ENCODE data around the gene MMP3.

DNA sequence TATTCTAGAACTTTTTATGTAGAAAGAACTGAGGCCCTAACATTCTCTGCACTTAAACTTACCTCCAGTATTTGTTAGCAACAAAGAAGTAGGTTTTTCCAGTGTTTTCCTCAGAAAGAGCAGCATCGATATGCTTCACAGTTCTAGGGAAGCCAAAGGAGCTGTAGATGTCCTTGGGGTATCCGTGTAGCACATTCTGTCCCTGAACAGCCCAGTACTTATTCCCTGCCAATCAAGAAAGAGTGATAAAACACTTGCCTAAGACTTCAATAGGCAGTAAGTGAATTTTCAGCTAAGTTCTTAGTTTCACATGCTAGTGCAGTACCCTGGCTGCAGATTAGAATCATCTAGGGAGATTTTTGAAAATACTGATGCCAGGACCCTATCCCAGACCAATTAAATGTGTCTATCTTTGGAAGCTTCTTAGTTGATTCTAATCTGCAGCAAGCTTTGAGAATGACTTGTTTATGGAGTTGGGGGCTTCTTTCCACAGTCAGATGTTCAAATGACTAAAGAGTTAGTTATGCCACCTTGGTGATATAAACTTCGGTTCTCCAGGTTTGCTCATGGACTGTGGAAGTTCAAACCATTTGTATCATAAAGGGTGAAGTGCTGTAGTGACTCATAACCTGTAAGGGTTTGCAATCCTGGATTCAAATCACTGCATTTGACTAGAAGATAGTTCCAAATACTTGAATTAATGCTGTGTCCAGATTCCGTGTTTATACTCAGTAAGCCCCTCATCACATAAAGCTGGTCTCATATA is 52.0 kb downstream of the MMP3 start:
- TF ChIP-seq, protein P1, sequence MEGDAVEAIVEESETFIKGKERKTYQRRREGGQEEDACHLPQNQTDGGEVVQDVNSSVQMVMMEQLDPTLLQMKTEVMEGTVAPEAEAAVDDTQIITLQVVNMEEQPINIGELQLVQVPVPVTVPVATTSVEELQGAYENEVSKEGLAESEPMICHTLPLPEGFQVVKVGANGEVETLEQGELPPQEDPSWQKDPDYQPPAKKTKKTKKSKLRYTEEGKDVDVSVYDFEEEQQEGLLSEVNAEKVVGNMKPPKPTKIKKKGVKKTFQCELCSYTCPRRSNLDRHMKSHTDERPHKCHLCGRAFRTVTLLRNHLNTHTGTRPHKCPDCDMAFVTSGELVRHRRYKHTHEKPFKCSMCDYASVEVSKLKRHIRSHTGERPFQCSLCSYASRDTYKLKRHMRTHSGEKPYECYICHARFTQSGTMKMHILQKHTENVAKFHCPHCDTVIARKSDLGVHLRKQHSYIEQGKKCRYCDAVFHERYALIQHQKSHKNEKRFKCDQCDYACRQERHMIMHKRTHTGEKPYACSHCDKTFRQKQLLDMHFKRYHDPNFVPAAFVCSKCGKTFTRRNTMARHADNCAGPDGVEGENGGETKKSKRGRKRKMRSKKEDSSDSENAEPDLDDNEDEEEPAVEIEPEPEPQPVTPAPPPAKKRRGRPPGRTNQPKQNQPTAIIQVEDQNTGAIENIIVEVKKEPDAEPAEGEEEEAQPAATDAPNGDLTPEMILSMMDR (IDR thresholded peaks at IDR 0.05; ENCODE audit: extremely low read depth in 1 of 2, insufficient read depth in 1 of 2, low read depth in 1 of 2, low read length in 2 of 2), result no peak
- TF ChIP-seq POLR2AphosphoS5 (IDR thresholded peaks at IDR 0.05; ENCODE audit: insufficient read depth, low read depth, low read length), result no peak
- TF ChIP-seq, protein P2, sequence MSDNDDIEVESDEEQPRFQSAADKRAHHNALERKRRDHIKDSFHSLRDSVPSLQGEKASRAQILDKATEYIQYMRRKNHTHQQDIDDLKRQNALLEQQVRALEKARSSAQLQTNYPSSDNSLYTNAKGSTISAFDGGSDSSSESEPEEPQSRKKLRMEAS (IDR thresholded peaks at IDR 0.05; ENCODE audit: insufficient read depth, insufficient read length), result no peak
- TF ChIP-seq JUN (IDR thresholded peaks at IDR 0.05; ENCODE audit: borderline replicate concordance, insufficient read depth, insufficient read length, low read depth), result no peak
- no peak for TF ChIP-seq POLR2A (IDR thresholded peaks at IDR 0.05; ENCODE audit: low read depth, low read length)
